SK-N-MC (cell line): Measurements from ENCODE around the gene ABCB8.

Experiments
- EZH2 ChIP-seq: fragments of 200-600 bp; sonication (generic); IDR thresholded peaks from one replicate; pipeline ENCODE4 v1.6.1; 2017; ENCODE audit warnings: antibody characterized with exemption
- POLR2AphosphoS5 ChIP-seq: IDR thresholded peaks from 2 replicates; pipeline ENCODE4 v1.6.1; 2012; ENCODE audit warnings: mild to moderate bottlenecking, low read depth, low read length, borderline replicate concordance

- no peak for TF ChIP-seq POLR2AphosphoS5
- no peak for TF ChIP-seq EZH2
These were observed 15.3 kb upstream of the ABCB8 start for GRCh38 chr7:151012911-151013347.
